Measurements from ENCODE around the gene PARP6.

GRCh38 chr15:72199205-72199515, 73.2 kb downstream of the PARP6 start:
- no peak for TF ChIP-seq GATA3 (IDR thresholded peaks at IDR 0.05; ENCODE audit: low read depth, low read length)
- no peak for TF ChIP-seq GATA2 (IDR thresholded peaks at IDR 0.05; ENCODE audit: low read depth, low read length)
